KMS-11 (cell line): ENCODE results near the gene GLI3.

Source experiments
- H2AFZ ChIP-seq: fragments of 200-600 bp; sonication (generic); 2 replicates; pipeline ENCODE4 v1.6.1; 2016; ENCODE audit warnings: antibody characterized with exemption, mixed run types, low read depth
- H3K27ac ChIP-seq: fragments of 200-600 bp; sonication (generic); 2 replicates; pipeline ENCODE4 v1.6.1; 2016; ENCODE audit warnings: mild to moderate bottlenecking, mixed run types
- H3K27me3 ChIP-seq: fragments of 200-600 bp; sonication (generic); 2 replicates; pipeline ENCODE4 v1.6.1; 2017; ENCODE audit warnings: mild to moderate bottlenecking, low read depth, mixed run types, moderate library complexity; ENCODE audit not compliant: insufficient read depth
- H3K36me3 ChIP-seq: fragments of 200-600 bp; sonication (generic); 2 replicates; pipeline ENCODE4 v1.6.1; 2017; ENCODE audit warnings: mild to moderate bottlenecking, mixed run types; ENCODE audit not compliant: insufficient read depth
- H3K4me1 ChIP-seq: fragments of 200-600 bp; sonication (generic); 2 replicates; pipeline ENCODE4 v1.6.1; 2016; ENCODE audit warnings: mild to moderate bottlenecking, low read depth, mixed run types; ENCODE audit not compliant: poor library complexity, severe bottlenecking
- H3K4me2 ChIP-seq: fragments of 200-600 bp; sonication (generic); 2 replicates; pipeline ENCODE4 v1.7.0; 2016; ENCODE audit warnings: mild to moderate bottlenecking, mixed run types
- H3K4me3 ChIP-seq: fragments of 200-600 bp; sonication (generic); IDR thresholded peaks from 2 replicates; pipeline ENCODE4 v1.6.1; 2017; ENCODE audit warnings: low read depth, low read length, mixed read lengths; ENCODE audit not compliant: insufficient read depth
- H3K79me2 ChIP-seq: fragments of 200-600 bp; sonication (generic); 2 replicates; pipeline ENCODE4 v1.6.1; 2016; ENCODE audit warnings: low read depth, mixed run types; ENCODE audit not compliant: insufficient read depth
- H3K9ac ChIP-seq: fragments of 200-600 bp; sonication (generic); 2 replicates; pipeline ENCODE4 v1.6.1; 2016; ENCODE audit warnings: mild to moderate bottlenecking, mixed run types
- H4K20me1 ChIP-seq: fragments of 200-600 bp; sonication (generic); 2 replicates; pipeline ENCODE4 v1.6.1; 2016; ENCODE audit warnings: mild to moderate bottlenecking, mixed run types; ENCODE audit not compliant: insufficient read depth
- CTCF ChIP-seq: fragments of 200-600 bp; sonication (generic); conservative IDR thresholded peaks from 2 replicates; pipeline ENCODE4 v1.6.1; 2017; ENCODE audit warnings: low read depth, mild to moderate bottlenecking, antibody characterized with exemption, low read length, moderate library complexity, mixed read lengths

Gene GLI3

GRCh38 chr7:41972270-41972669 lies 264.7 kb downstream of the GLI3 start:
- H3K27me3 ChIP-seq = no peaks in the 10 kb centered on the region
- H3K4me2 ChIP-seq = no peak overlapping the region
- no peaks in the 10 kb centered on the region for H4K20me1 ChIP-seq

GRCh38 chr7:41971640-41972187 lies 265.3 kb downstream of the GLI3 start:
- H3K4me3 ChIP-seq = no peak overlapping the region
- TF ChIP-seq CTCF = no peak
- no peak overlapping the region for H3K9ac ChIP-seq
- no peak overlapping the region for H3K4me2 ChIP-seq
- H3K4me1 ChIP-seq = no peaks in the 10 kb centered on the region
- H3K36me3 ChIP-seq = peaks cover 3% of the 10 kb centered on the region; the same call in 1 of the 2 replicates
- no peaks in the 10 kb centered on the region for H3K79me2 ChIP-seq
- no peaks in the 10 kb centered on the region for H4K20me1 ChIP-seq
- no peaks in the 10 kb centered on the region for H3K27me3 ChIP-seq
- H2AFZ ChIP-seq = no peak overlapping the region
- no peak overlapping the region for H3K27ac ChIP-seq

More at GRCh38 chr7:41972270-41972669, 264.7 kb downstream of the GLI3 start:
- H3K4me1 ChIP-seq = no peaks in the 10 kb centered on the region
- H2AFZ ChIP-seq = no peak overlapping the region
- no peak for TF ChIP-seq CTCF
- H3K9ac ChIP-seq = no peak overlapping the region
- H3K36me3 ChIP-seq = peaks cover 3% of the 10 kb centered on the region; the same call in 1 of the 2 replicates
- no peak overlapping the region for H3K27ac ChIP-seq
- H3K4me3 ChIP-seq = no peak overlapping the region
- H3K79me2 ChIP-seq = no peaks in the 10 kb centered on the region

GRCh38 chr7:41970941-41971340 lies 266.1 kb downstream of the GLI3 start:
- no peak for TF ChIP-seq CTCF
- Histone ChIP-seq H3K27me3 (no peaks in the 10 kb centered on the region), H4K20me1 (no peaks in the 10 kb centered on the region), H3K36me3 (peaks cover 3% of the 10 kb centered on the region; the same call in 1 of the 2 replicates), H3K79me2 (no peaks in the 10 kb centered on the region), H3K4me2 (no peak overlapping the region), H3K4me1 (no peaks in the 10 kb centered on the region), H2AFZ (no peak overlapping the region), H3K4me3 (no peak overlapping the region), H3K27ac (no peak overlapping the region), H3K9ac (no peak overlapping the region)

- H3K27ac ChIP-seq = no peak overlapping the region
- no peak overlapping the region for H3K4me3 ChIP-seq
- no peak overlapping the region for H3K9ac ChIP-seq
- H3K4me2 ChIP-seq = no peak overlapping the region
- no peak overlapping the region for H2AFZ ChIP-seq
- H3K4me1 ChIP-seq = no peaks in the 10 kb centered on the region
- peaks cover 3% of the 10 kb centered on the region; the same call in 1 of the 2 replicates for H3K36me3 ChIP-seq
- no peaks in the 10 kb centered on the region for H3K27me3 ChIP-seq
- no peak for TF ChIP-seq CTCF
- H3K79me2 ChIP-seq = no peaks in the 10 kb centered on the region
- H4K20me1 ChIP-seq = no peaks in the 10 kb centered on the region
Observed at GRCh38 chr7:41969561-41970105, 267.4 kb downstream of the GLI3 start.
